Astrocyte of the spinal cord (primary cell): ENCODE results near the gene HJURP.

Source experiments
- DNase-seq: peaks from one replicate; pipeline ENCODE4 v3.0.0; 2011; ENCODE audit warnings: low read depth, low spot score
- H3K4me3 ChIP-seq: 2 replicates; pipeline ENCODE4 v1.5.1; 2011; ENCODE audit warnings: low read depth, mild to moderate bottlenecking, low read length, moderate library complexity
- in situ Hi-C: cut with HindIII; loops from 2 replicates; pipeline ENCODE4 v1.10.0; 2017; ENCODE audit warnings: low sequenced_read_pairs
- TF ChIP-seq, protein P1 (sequence below): IDR thresholded peaks from 2 replicates; pipeline ENCODE4 v1.5.1; 2012; ENCODE audit warnings: low read depth, mild to moderate bottlenecking, low read length, inconsistent platforms

HJURP gene

DNA sequence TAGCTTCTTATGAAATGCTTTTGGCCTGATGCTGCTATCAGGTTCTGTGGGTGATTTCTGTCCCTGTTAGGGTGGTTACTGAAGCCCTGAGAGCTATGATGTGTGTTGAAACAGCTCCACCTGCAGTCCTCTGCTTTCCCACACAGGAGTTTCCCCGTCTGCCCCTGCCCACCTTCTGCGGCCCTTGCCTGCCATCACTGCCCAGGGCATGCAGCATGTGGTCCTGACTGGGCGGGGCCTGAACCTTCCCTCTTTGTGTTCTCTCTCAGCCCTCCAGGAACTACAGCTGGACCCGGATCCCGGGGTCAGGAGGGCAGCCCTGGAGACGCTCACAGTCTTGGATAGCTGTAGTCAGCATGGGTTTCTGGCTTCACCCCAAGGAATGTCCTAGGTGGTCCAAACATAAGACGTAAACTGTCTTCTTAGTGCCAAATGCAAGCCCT is 21.4 kb downstream of the HJURP start:
- no peak overlapping the region for H3K4me3 ChIP-seq
- peak; percentile 49 for DNase-seq
- TF ChIP-seq, protein P1, sequence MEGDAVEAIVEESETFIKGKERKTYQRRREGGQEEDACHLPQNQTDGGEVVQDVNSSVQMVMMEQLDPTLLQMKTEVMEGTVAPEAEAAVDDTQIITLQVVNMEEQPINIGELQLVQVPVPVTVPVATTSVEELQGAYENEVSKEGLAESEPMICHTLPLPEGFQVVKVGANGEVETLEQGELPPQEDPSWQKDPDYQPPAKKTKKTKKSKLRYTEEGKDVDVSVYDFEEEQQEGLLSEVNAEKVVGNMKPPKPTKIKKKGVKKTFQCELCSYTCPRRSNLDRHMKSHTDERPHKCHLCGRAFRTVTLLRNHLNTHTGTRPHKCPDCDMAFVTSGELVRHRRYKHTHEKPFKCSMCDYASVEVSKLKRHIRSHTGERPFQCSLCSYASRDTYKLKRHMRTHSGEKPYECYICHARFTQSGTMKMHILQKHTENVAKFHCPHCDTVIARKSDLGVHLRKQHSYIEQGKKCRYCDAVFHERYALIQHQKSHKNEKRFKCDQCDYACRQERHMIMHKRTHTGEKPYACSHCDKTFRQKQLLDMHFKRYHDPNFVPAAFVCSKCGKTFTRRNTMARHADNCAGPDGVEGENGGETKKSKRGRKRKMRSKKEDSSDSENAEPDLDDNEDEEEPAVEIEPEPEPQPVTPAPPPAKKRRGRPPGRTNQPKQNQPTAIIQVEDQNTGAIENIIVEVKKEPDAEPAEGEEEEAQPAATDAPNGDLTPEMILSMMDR, result peak; percentile 53
- in situ Hi-C loops, result no loop called here

DNA sequence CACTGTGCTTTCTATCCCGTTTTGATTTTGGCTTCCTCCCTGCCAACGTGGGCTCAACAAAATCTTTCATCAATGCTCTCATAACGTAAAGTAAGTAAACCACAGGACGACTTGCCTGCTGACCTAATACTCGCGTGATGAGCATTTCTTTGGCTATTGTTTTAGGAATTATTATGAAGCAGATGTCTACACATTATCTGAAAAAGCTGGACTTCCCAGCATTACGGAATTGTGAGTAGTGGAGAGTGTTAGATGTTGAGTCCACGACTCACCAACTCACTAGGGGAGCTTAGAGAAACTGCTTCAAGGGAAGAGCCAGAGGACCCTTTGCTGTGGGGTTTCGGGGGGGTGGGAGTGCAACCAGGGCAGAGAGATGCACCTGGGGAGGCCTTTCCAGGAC is 21.9 kb downstream of the HJURP start:
- TF ChIP-seq, protein P1, result no peak
- no peak overlapping the region for H3K4me3 ChIP-seq
- peak; percentile 12 for DNase-seq
- in situ Hi-C loops, result no loop called here

DNA sequence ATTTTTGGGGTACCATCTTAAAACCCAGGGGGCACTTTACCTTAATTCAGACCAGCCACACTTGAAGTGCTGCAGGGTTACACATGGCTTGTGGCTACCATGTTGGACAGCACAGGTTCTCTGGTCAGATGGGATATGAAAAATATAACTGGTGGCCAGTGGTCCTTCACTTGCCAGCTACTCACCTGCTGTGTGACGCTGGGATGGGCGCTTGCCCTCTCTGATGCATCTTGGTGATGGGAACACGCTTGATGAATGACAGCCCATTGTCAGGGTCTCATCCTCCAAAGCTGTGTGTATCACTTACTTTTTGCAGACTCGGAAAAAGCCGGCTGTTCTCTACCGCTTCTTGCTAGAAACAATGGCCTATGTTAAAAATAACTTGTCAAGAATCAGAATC is 22.5 kb downstream of the HJURP start:
- TF ChIP-seq, protein P1, result no peak

DNA sequence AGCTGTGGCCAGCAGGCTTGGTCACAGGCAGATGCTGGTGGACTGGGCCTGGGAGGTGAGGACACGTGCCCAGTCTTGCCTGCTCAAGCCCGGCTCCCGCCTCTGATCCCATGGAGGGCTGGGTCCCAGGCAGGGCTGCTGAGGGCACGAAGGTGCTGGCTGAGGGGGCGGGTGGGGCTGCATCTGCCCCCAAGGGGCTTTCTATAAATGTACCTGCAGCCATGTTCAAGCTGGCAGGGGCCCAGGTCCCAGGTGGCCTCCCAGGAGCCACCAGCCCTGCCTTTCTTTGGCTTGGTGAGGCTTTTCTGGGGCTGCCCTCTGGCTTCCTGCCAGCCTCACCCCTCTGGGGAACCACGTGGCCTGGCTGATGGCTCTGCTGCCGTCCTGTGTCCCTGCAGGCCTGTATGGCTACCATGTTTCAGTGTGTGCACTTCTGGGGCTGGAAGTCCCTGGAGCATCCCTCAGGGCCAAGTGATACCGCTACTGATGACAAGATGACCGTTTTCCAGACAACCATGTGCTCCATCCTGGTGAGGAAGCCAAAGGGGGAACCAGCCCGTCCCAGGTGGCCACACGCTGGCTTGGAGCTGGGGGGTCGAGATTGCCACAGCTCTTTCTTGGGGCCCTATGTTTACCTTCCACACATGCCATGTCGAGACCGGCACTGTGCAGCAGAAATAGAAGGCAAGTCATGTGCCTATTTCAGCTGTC is 23.2 kb downstream of the HJURP start:
- in situ Hi-C loops, result no loop called here
- H3K4me3 ChIP-seq, result no peak overlapping the region
- TF ChIP-seq, protein P1, result no peak
- no peak for DNase-seq

More for the DNA sequence above, 22.5 kb downstream of the HJURP start:
- DNase-seq, result no peak
- H3K4me3 ChIP-seq, result no peak overlapping the region
- in situ Hi-C loops, result no loop called here

DNA sequence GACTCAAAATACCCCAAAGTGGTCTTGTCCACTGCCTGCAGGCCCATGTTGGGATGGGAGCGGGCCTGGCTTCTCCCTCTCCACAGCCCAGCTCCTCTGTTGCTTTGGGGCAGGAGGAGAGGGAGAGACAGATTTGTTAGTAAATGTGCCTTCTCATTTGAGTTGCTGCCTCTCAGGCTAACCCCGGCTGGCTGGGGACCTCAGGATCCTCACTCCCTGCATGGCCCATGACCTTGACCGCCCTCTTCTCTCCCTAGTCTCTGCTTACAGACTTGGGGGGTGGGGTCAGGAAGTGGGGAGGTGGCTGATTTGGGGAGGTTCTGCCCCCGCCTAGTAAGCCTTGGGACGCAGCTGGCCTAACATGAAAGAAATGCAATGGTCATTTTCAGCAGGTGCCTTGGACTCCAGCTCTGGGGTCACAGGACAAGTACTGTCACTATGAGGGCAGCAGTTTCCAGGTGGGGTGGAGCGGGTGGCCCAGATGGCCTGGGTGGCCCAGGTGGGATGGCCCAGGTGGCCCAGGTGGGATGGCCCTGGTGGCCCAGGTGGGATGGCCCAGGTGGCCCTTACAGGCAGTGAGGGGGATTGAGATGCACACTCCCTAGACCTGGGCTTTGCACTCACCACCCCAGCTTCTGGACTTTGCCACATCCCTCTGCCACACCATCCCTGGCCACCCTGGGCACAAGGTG is 24.1 kb downstream of the HJURP start:
- no peak overlapping the region for H3K4me3 ChIP-seq
- in situ Hi-C loops, result no loop called here
- TF ChIP-seq, protein P1, result no peak
- DNase-seq, result no peak

DNA sequence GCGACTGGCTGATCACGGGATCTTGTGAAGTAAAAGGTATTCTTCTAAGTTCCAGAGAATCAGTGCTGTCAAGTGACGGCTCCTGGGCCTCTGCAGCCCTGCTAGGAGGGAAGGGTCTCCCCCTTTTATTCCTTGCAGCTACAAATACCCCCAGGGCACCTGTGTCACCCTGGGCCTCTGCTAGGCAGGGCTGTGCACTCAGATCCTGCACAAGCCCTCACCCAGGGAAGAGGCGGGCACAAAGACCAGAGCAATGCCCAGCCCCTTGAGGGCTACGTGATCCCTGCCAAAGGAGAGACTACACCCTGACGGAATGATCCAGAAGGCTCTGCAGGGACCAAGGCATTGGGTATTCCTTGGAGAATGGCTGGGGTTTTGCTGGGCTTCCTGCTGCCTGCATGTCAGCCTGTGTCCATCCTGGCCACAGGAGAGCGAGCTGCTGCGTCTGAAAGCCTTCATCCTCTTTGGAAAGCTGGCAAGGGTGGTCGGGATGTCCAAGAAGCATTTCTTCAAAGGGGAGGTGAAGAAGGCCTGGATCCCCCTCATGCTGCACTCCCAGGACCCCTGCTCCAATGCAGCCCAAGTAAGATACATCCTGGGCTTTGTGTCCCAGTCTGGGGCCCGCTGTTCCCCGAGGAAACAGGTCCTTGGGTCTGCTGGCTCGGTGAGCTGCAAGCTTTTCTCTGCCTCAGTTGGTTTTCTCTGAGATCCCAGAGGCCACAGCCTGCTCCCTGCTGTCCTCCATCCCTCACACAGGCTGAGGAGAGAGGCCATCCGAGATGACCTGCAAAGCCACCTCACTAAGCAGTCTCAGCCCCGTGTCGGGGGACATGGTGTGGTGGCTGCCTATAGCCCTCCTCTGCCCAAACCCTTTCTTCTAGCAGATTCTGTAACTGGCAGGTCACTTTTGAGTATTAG is 24.9 kb downstream of the HJURP start:
- TF ChIP-seq, protein P1, result no peak
- in situ Hi-C loops, result no loop called here
- no peak overlapping the region for H3K4me3 ChIP-seq
- DNase-seq, result no peak
